GM18511 (cell line): Measurements from ENCODE around the gene PLXNC1.

Experiments used
- ATAC-seq: cut with Tn5 transposase; IDR thresholded peaks from one replicate; pipeline ENCODE4 v1.9.1; 2021; ENCODE audit warnings: mild to moderate bottlenecking, moderate library complexity; ENCODE audit not compliant: unreplicated experiment

PLXNC1 gene

DNA sequence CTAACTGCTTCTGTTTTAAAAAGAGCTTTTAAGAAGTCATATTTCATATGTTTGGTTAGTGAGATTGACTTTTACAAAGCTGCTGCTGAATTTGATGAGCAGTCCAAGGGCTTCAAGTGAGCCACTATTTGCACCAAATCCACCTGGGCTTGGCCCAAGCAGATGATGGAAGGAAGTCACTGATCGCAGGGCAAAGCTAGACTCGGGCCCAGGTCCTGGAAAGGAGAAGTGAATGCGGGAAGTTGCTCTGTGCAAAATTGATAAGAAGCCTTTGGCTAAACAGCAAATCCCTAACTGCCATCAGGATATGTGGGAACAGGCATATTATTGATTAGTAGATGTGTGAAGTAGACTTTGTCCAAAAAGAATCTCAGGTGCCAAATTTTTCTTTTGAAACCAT lies 30.5 kb downstream of the PLXNC1 start:
- ATAC-seq, result no peak

DNA sequence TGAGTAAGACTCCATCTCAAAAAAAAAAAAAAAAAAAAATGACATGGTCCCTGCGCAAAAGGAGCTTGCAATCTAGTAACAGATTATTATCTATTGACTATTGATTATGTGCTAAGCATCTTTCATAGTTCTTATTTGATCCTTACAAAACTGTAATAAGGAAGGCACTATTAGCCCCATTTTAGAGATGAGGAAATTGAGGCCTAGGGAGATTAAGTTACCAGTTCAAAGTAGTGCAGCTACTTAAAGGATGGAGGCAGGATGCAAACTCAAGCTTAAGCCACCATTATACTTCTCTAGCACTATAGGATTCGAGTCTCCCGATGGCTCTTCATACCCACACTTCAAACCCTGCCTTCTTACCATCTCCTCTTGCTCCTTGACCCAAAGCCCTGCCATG lies 31.3 kb downstream of the PLXNC1 start:
- ATAC-seq, result no peak

DNA sequence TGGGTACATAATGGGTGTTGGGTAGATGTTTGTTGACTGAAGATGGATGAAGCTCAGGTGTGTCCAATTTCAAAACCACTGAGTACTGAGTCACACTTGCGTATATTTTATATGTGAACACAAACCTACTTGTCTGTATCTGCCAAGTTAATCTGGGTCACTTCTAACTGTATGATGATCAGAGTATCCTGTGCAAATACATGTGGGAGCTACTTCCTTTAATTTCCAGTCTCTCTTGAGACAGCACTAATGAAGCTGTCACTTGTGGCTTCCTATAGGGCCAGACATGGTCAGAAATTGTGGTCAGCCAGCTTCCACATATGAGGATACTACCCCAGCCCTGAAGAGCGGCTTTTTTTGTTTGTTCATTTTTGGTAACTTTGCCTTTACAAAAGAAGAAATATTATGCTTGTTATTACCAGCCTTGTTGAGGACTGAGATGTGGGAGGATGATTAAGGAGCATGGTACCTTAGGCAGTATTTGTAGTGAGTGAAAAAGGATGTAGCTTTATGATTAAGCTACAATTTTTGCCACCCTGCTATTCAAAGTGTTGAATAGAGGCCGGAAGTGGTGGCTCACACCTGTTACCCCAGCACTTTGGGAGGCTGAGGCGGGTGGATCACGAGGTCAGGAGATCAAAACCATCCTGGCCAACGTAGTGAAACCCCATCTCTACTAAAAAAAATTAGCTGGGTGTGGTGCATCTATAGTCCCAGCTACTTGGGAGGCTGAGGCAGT lies 32.4 kb downstream of the PLXNC1 start:
- ATAC-seq, result no peak

DNA sequence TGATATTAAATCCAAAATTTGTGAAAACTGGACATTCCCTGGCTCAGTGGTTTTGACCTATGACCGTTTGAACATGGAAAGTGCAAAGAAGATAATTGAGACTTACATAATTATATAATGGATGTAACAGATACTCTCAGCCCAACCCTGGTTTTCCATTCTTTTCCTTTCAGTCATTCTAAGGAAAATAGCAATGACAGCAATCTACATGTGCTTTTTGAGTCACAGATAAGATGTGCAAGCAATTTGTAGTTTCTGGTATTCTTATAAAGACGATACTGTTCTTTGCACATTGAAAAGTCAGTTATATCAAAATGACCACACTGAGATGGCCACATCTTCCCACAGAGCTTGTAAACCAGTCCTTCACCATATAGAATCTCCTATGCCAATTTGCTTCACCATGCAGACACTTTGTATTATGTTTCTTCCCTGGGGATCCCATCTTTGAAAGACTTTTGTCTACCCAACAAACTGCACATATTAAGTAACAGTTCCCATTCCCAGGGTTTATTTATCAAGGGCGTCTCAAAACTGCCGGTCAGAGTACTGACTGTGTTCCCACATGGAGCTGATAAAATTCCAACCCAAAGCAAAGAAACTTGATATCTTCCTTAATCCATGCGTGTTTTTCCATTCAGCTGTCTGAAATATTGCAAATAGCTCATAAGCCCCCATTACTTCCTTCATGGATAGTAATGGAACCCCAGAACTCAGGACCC lies 34.8 kb downstream of the PLXNC1 start:
- ATAC-seq, result no peak

DNA sequence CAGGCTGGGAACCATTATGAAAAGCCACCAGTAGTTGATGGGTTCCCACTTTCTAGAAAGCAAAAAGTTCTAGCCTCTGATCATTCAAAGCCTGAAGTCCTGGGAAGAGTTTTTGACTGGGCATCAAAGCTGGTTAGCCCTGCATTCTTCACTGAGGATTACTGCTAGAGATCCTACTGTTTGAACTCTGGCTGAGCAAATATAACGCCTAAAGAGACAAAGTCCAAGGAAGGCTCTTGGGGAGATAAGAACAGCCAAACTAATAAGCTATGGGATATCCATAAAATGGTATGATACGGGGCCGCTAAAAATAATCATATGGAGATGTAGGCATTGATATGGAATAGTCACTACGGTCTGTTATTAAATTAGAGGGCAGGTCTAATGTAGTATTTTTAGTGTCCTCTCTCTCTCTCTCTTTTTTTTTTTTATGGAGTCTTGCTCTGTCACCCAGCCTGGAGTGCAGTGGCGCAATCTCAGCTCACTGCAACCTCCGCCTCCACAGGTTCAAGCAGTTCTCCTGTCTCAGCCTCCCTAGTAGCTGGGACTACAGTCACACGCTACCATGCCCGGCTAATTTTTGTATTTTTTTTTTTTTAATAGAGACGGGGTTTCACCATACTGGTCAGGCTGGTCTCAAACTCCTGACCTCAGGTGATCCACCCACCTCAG lies 35.5 kb downstream of the PLXNC1 start:
- ATAC-seq, result no peak

DNA sequence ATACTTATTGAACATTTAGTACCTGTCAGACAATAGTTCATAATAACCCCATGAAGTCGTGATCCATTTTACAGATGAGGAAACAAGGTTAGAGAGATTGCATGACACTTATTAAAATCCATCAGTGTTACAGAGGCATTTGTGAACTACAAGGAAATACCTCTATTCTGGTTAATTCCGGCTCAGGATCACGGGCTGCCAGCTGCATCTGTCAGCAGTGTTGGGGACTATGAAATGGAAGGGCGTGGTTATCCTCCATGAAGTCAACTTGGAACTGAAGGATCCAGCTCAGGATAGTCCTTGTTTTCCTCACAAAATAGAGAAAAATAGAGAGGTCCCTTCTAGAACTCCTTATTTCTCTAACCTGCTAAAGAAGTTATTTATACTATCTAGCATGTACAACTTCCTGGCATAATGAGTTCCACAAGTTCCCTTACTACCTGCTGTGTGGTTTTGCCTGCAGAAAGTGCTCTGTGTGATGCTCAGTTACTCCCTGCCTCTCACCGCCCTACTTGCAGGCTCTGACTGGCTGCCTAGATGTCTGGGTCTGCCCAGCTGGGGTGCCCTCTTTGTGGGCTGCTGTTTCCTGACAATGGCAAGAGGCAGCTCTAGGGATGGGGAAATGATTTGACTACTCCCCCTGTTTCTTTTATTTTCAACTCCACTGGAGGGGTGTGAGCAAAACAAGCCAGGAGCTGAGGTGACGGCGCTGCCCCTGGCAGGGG lies 36.8 kb downstream of the PLXNC1 start:
- no peak for ATAC-seq

DNA sequence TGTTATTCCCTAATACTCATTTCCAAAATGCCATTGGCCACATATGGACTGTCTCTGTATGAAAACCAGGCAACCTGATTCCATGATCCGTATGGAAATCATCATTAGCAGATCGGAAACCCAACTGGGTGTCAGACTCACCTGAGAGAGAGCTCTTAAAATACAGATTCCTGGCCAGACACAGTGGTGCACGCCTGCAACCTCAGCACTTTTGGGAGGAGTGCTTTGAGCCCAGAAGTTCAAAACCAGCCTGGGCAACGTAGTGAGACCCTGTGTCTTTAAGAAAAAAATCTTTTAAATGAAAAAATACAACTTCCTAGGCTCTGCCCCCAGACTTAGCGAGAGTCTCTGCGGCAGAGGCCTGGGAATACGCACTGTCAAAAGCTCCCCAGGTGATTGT lies 37.4 kb downstream of the PLXNC1 start:
- ATAC-seq, result no peak

DNA sequence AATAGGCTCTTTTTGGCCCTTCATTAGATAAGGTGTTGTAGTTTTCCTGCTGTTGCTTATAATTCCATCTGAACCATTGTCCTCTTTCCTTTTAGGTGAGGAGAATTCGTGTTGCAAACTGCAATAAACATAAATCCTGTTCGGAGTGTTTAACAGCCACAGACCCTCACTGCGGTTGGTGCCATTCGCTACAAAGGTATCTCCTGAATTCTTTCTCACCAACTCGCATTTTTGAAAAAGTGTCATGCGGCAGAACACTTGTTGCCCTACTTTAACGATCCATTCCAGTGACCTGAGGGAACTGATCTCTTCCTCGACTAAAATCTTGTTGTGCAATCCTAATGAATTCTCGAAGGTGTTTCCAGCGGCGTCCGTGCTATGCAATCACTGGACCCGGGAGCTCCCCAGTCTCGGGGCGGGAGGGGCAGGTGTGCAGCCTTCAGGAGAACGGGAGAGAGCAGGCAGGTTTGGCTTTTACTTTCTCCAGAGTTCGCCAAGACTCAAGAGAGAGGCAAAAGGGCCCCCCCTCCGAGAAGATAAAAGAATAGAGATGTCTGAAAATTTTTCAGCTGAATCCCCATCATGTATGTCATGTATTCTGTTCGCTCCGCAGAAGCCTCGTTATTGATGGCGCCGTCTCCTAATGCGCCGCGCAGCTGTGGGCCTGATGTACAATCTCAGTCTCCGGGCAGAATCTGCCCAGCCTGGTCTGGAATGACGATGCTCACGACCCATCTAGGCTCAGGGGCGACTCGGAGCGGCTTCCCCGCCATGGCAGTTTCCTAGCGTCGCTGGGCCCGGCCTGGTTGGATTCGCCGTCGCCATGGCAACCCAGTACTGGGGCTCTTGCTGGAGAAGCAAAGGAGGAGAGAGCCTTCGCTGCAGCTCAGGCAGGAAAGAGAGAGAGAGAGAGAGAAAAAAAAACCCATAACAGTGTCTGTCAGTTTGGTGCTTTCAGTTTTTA lies 38.2 kb downstream of the PLXNC1 start:
- no peak for ATAC-seq

DNA sequence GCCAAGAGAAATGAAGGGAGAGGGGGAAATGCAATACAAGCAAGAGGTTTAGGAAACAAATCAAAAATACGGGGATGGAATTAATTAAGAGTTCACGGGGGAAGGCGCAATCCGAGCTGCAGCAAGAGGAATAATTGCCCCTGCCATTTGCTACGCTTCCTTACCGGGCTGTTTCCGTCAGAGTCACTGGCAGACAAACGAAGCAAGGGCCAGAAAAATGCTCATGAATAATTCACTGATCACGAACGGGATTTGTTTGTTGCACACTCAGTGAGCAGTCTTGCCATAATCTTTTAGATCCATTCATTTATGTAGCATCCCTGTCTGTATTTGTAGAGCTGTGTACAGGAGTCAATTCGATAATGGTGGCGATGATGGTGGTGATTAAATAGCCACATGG lies 39.0 kb downstream of the PLXNC1 start:
- no peak for ATAC-seq

DNA sequence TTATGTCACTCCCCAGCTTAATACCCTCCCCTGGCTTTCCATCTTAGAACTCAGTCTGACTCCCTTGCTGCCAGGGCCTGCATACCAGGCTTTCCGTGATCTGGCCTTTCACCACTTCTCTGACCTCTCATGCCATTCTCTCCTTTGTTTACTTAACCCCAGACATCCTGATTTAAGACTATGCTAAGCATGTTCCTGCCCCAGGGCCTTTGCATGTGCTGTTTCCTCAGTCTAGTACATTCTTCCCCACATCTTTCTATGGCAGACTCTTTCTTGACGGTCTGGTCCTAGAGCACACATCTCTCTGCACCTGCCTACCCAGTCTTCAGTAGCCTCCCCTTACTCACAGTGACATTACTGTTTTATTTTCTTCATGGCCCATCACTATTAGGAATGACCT lies 42.2 kb downstream of the PLXNC1 start:
- ATAC-seq, result peak; percentile 15

DNA sequence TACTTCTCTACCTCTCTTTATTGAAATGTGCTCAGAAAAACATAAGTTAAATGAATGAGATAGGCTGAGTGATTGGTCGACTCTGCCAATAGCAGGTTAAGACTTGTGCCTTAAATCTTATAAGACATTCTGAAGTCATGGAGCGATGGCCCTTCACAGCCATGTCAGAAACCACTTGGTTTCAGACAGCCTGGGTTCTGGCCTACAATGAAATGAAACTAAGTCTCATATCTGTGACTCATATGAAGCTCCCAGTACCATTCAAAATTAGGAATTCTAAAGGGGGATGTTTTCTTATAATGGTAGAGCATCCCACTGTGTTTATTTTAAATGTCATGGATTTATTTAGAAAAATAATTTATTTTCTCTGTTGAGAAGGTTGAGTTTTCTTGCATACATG lies 42.6 kb downstream of the PLXNC1 start:
- peak; percentile 73 for ATAC-seq

DNA sequence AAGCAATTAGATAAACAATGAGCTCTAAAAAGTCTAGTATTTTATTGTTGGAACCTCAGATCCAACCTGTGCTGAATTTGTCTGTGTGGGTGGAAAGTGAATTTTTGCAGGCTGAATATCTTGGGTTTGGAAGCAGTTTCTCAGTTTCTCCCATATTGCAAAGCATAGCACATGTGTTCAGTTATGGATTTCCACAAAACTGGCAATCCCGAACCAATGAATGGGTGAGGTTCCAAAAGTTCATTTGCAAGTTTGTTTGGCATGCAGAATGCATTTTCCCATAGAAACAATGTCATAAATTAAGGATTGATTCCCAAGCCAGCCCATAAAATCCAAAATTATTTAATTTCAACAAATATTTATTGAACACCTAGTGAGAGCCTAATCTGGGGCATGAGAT lies 43.4 kb downstream of the PLXNC1 start:
- ATAC-seq, result no peak

DNA sequence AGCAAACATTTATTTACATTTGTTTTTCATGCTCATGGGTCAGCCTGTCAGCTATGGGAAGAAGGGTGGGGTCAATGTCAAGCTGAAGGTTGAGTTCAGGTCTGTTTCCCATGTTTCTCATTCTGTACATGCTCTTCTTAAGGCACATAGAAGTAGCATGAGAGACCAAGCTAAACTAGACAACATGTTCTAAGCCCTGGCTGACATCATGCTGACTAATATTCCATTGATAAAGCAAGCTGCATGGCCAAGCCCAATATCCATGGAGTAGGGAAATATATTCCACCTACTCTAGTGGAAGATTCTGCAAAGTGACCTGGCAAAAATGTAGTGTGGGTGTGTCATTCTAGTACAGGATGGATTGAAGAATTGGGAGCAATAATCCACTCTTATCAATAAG lies 44.1 kb downstream of the PLXNC1 start:
- no peak for ATAC-seq

DNA sequence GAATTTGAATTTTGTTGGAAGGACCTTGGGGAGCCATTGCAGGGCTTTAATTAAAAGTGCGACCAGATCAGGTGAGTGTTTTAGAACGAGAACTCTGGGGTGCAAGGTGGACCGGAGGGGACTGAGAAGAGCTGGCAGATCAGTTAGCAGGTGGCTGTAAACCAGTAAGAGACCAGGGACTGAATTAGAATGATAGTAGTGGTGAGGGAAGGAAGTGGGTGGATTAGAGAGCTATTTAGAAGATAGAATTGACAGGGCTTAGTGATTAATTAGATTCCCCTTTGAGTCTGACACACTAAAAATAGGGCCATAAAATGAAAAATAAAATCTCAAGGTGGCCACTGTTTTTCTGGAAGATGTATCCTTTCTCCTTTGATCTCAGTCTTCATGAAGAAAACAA lies 44.8 kb downstream of the PLXNC1 start:
- peak; percentile 54 for ATAC-seq

DNA sequence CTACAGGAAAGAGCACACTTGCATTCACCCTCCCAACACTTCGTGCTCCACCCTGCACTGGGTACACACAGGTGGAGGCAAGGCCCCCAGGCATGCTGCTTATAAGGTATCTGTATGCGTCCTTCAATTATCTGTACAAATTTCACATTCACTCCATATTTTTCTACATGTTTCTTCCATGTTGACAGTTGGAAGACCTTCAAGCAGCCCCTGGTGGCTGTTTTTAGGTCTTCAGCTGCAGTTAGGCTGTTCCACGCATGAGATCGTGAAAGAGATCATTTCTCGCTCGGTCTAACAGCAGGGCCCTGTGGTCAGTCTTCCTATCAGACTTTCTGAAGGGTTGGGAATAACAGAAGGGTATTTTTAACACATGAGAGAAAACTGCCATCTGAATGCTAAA lies 47.1 kb downstream of the PLXNC1 start:
- ATAC-seq, result no peak

DNA sequence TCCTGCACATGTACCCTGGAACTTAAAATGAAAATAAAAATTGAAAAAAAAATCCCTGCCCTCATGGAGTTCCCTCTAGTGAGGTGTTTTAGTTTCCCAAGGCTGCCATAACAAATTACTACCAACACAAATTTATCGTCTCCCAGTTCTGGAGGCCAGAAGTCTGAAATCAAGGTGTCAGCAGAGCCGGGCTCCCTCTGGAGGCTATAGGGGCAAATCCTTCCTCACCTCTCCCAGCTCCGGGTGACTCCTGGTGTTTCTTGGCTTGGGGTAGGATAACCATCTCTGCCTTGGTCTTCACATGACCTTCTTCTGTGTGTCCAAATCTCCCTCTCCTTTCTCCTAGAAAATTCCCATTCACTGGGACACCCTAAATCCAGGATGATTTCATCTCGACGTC lies 50.1 kb downstream of the PLXNC1 start:
- no peak for ATAC-seq

DNA sequence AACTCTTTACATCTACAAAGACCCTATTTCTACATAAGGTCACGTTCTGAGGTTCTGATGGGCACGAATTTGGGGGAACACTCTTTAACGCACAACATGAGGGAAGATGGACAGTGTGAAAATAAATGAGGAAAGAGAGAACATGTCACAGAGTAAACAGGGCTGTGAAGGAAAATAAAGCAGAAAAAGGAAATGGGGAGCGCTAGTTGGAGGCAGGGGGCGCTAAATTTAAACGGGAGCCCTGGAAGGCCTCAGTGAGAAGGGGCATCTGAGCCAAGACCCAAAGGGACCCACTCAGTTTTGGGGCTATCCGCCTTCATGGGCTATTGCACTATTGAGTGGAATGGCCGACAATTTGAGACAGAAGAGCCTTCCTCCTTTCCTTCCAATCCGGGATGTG lies 50.5 kb downstream of the PLXNC1 start:
- ATAC-seq, result no peak

DNA sequence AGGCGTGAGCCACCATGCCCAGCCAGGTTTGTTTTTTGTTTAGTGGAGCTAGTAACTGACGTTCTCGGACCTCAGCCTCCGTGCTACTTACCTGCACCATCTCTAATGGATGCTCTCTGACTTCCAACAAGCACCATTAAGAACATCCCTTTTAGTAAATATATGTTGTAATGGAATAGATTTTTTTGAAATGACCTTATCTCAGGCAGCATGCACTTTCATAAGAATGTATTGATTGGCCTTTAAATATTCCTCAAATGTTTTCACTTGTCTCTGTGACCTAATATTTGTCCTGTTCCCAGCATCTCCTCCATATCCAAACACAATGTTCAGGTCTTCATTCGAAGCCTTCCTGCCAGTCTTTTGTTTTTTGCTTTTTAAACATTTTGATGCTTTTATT lies 51.7 kb downstream of the PLXNC1 start:
- ATAC-seq, result no peak

DNA sequence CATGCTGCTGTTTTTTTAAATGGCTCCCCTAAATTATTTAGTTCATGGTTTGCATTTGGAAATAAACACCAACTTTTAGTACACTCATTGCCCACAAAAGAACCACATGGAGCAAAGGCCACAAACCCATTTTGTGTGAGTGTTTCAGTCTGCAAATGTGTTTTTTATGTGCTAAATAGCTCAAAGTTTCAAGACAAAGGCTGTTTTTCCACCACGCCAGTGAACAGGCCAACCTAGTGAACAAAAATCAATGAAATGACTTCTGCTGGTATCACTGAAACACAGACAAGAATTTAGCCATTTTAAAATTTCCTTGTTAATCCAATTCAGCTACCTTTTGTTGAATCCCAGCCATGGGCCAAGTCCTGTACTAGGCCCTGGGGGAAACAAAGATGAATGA lies 52.3 kb downstream of the PLXNC1 start:
- no peak for ATAC-seq
